HG03469 (cell line): ENCODE results near the gene GSX1.
"Not testable (repeated sequence)": the region's sequence is repeated elsewhere in the genome, so short reads cannot be mapped to it uniquely, and the experiment has no call there.

Source experiments
- ATAC-seq: cut with Tn5 transposase; IDR thresholded peaks from one replicate; pipeline ENCODE4 v1.9.1; 2021; ENCODE audit warnings: mild to moderate bottlenecking, moderate library complexity, moderate number of reproducible peaks; ENCODE audit not compliant: unreplicated experiment

GSX1 gene

DNA sequence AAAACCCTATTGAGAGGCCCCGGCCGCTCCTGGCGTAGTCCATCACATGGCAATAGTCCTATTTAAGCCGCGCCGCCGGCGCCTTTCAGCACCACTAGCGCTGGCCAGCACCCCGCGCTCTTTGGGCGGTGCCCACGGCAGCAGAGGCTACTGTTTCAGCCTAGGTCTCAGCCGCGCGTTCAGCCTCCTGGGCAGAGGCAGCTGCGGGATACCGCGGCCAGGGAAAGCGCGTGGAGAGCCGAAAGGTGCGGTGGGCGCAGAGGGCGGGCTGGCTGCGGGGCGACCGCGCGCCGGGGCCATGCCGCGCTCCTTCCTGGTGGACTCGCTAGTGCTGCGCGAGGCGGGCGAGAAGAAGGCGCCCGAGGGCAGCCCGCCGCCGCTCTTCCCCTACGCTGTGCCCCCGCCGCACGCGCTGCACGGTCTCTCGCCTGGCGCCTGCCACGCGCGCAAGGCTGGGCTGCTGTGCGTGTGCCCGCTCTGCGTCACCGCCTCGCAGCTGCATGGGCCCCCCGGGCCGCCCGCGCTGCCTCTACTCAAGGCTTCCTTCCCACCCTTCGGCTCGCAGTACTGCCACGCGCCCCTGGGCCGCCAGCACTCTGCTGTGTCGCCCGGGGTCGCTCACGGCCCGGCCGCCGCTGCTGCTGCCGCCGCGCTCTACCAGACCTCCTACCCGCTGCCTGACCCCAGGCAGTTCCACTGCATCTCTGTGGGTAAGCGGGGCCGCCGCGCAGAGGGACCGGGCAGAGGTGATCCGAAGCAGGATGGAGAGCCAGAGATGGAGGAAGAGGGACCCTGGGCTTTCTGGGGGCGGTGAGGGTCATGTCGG lies at the start of gene GSX1:
Gene GSX1, plus strand, starts transcription at position 91 of the 826 bp plus-strand sequence. Its CDS starts 208 bp downstream, at position 299.
- ATAC-seq, result no peak

DNA sequence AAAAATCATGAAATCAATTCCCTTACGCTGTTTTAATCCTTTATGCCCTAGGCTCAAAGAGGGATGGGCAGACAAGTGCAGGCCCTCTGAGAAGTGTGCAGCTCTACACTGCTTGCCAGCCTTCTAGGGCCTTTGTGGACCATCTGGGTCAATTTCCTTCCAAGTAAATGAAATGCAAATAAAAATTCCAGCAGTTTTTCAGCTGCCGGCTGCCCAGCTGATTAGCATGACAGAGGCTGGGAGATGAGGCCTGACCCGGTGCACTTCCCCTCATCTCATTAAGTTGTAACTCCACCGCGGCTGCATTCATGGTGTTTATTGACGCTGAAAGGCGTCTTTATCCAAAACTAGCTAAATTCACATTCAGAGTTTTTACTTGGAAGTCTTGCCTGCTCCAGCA lies 47.5 kb upstream of the GSX1 start:
- no peak for ATAC-seq

DNA sequence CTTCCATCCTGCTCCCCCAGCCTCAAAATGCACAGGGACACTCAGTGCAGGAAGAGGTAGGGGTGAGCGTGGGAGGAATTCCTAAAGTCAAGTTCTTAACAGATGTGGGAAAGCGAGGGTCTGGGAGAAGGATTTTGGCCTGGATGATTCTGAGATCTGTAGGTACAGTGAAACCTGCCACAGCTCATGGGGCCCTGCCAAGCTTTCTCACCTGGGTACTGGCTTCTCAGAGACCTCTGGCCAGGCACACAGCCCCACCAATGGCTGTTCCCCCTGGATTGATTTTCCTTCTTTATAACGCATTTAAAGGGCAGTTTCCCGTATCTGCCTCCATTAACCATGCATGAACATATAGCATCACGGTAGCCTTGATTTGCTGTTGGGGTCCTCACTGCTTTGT lies 47.0 kb upstream of the GSX1 start:
- no peak for ATAC-seq

DNA sequence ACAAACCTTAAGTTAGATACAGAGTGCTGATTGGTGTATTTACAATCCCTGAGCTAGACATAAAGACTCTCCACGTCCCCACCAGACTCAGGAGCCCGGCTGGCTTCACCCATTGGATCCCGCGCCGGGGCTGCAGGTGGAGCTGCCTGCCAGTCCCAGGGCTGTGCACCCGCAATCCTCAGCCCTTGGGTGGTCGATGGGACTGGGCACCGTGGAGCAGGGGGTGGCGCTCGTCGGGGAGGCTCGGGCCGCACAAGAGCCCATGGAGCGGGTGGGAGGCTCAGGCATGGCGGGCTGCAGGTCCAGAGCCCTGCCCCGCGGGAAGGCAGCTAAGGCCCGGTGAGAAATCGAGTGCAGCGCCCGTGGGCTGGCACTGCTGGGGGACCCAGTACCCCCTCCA lies 44.1 kb upstream of the GSX1 start:
- ATAC-seq, result not testable (repeated sequence)

DNA sequence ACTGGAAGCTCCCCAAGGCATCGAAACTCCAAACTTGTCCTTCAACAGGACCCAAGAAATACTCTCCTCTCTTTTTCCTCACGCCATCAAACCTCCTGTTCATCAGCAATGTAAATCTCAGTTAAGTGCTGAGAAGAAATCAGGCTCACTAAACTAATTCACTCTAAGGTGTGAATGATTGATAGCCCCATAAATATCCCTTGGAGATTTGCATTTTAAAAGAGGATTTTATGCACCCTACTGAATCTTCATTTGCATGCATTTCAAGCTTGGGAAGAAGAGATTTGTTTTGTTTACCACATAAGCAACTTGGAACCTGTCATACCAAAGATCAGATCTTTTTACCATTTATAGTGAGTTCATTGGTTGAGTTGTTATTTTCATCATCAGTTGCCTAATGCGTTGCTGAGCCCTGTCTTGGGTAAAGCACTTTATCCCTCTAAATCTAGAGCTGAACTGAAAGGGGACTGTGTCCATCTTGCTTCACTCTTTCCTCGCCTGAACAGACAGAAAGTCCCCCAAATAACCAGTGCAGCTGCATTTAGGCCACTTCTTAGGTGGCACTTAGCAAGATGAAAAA lies 40.2 kb upstream of the GSX1 start:
- no peak for ATAC-seq

DNA sequence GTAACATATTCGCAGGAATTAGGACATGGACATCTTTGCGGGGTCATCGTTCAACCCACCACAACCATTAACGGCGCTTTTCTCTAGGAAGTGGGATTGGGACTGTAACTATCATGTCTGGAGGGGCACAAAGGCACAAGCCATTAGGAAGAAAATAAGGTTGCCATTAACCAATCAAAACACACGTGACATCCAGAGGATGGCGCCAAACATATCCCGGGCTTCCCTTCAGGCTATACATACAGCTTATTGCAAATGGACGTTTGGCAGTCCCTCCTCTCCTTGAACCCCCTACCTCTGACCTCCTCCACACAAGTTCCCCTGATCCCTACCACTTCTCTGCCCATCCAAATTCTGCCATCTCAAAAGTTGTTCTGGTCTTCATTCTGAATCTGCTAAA lies 26.6 kb upstream of the GSX1 start:
- no peak for ATAC-seq

DNA sequence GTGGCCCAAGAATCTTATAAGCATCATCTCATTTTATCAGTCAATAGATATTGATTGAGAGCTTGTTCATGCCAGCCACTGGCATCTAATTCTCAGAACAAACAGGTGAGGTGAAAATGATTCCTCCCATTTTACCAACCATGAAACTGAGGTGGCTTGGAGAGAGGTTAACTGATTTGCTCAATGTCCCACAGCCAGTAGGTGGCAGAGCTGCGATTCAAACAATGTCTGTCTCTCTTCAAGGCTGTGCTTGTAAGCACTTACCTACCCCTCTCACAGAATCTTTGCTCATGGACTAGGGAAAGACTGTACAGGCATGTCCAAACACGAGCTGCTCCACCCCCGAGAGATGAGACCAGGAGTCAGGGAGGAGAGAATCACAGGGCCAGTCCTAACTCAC lies 21.5 kb upstream of the GSX1 start:
- ATAC-seq, result no peak

DNA sequence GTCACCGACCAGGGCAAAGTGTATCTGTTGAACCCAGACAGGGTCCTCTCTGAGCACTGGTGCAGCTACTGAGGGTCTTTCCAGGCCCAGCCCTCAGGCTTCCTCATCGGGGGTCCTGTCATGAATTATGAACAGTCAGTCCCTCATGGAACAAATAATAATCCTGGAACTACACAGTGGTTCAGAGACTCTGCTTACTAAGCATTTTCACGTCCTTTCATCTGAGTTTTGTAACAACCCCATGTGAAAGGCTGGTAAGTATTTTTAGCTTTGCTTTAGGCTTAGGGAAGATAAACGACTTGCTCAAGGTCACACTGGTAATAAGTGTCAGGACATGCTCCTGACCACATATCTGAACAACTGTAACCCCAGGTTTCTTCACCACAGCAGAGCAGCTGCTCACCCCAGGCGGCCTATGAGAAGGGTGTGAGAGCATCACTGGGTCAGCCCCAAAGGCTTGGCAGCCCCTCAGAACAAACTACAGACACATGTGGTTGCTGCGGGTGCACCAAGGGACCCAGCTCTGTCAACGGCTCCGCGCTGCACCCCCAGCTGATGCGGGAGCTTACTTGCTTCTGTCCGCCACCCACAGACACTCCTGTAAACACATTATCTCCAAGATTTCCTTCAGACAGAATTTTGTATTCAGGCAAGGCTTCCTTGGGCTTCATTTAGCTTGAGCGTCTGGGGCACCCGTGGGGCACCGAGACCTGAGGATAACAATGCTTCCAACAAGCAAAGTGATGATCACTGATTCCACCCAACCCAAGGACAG lies 19.4 kb upstream of the GSX1 start:
- no peak for ATAC-seq

DNA sequence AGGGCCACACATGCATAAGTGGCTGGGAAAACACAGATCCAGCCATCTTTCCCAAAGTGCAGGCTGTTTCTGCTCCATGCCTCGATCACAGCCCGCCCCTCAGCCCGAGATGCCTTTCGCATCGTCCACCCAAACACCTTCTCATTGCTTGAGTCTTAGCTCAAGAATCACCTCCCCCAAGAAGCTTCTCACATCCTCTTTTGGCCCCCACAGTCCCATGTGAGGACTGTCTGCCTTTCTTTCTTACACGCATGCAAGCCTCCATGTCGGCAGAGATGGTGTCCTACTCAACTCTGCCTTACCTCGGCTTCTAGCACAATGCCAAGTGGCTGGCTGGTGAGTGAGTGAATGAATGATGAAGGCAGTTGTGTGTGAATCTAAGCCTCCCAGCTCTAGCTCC lies 18.1 kb upstream of the GSX1 start:
- peak; percentile 42 for ATAC-seq

DNA sequence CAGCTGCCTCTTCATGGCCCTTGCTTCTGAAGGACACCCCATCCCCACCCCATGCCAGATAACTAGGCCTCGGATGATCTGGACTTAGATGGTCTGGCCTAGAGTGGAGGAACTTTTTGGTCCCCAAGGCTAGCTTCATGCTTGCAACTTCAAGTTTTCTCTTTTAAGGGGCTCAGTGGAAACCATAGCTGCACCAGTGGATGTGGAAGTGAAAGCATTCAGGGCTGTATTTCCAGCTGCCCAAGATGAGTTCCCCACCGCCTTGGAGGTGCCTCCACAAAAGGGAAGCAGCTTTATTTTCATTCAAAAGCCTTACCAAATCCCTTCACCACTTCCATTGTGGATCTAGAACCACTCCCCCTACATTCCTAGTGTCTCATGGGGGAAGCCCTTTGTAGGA lies 17.6 kb upstream of the GSX1 start:
- no peak for ATAC-seq

DNA sequence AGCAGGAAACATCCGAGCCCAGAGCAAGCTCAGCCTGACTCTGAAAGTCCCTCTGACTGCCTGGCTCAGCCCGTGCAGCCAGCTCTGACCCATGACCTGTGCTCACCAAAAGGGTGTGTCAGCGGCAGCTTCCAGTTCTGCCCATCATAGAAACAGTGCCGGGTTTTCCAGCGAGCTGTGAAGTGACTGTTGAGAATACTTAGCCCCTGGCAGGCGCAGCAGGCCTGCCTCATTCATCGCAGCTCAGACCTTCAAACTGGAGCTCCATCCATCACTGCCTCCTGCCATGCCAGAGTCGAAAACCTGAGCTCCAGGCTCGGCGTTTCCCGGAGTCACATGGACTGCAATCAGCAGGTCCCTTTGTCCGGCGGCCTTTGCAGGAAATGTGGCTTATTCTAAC lies 16.3 kb upstream of the GSX1 start:
- no peak for ATAC-seq

DNA sequence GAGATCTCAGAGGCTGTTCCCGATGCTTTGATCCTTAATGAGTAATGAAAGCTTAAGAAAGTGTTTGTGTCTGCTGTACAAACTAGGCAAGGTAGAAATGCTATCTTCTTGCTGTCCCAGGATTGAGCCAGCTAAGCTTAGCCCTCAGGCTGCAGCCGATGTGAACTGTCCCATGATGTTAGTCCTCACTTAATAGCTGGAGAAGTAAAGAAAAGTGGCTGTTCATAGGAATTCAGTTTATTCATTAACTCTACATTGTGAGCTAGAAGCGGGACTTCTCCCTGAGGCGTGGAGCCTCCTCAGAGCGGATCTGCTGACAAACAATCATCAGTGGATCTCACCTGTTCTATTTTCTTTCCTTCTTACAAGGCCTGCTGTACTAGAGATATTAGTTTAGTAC lies 10.1 kb upstream of the GSX1 start:
- no peak for ATAC-seq

DNA sequence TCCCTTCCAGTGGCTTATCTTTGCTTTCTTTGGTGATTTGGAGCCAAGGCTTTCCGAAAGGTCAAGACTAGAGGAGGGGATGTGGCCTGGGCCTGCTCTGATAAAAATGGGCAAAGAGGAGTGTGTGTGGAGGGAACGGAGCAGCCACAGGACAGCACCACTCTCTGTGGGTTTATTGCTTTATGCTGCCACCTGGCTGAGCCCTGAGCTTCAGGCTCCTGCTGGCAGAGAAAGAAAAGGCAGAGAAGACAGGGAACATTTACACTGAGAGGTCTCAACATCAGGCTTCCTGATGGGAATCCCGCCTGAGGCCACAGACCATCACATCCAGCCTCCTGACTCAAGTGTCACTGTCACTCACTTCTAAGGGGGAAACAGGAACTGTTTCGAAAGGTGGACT lies 9.2 kb upstream of the GSX1 start:
- ATAC-seq, result no peak

DNA sequence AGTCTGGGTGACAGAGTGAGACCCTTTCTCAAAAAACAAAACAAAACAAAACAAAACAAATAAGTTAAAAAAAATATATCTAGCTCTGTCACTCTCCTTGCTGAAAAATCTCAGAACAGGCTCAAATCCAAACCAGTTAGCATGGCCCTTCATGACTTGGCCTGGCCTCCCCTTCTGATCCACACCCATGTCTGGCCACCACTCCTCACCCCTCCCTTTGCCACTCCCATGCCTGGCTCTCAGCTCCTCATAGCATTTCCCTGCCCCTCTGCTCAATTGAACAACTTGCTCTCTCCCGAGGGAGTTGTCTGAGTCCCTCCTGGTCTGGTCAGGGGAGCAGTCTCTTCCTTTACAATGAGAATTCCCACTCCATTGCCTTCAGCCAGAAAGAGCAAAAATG lies 4.0 kb upstream of the GSX1 start:
- no peak for ATAC-seq

DNA sequence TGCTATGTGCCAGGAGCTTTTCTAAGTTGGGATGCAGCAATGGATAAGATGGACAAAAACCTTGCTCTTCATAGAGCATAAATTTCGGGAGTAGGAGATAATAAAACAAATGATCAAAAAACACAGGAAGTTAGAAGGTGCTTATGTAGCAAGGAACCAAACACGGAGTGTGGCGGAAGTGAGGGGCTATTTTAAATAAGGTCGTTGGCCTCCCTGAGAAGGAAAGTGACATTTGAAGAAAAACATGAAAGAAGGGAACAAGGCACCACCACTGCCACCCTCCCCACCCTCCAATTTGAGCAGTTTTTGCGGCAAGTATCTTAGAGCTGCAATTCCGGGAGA lies 3.2 kb upstream of the GSX1 start:
- ATAC-seq, result no peak

DNA sequence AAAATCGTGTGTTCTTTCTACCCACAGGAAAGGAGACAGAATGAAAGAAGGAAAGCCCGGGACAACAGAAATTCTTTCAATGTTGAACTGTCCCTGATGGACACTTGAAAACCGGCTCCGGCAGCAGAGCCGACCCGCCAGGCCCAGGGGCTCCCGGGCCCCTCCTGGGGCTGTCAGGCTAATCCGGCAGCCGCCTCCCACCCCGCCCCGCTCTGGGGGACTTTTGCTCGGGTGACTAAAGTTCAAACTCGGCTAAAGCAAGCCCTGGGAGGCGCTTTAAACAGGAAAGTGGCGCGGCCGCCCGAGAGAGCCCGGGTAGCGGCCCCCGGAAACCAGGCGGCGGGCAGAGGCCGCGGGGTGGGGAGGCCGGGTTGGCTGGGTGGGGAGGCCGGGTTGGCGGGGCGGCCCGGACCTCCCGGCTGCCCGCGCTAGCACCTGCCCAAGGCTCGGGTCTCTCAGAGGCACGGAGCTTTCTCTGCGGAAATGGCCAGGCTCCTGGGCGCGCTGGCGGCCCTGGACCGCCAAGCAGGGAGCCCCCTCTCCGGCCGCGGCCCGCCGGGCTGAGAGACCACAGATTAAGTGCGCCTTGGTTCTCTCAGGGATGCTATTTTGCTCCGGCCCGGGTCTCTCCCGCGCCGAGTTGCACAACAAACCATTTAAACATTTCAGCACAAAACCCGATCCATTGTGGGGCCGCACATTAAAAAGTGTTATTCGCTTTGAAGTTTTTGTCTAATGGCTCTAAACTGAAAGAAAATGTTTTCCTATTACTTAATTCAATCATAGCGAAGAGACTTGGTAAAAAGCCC lies 2.6 kb upstream of the GSX1 start:
- ATAC-seq, result no peak

DNA sequence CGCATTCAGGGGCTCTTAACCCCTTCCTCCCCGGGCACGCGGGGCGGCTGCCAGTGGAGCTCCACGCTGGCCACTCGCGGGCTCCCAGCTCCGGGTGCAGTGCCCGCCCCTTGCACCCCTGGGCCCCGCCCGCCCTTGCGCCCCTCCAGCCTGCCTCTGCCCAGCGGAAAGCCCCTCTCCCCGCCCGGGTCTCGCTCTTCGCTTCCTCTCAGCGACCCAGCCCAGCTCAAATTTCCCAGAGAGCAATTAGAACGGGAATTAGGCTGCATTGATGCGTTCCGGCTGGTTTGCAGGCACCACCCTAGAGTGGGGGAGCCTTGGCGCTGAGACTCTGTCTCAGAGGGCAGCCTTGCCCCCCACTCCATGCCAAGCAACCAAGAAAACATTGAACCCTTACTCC lies 1.8 kb upstream of the GSX1 start:
- ATAC-seq, result no peak

DNA sequence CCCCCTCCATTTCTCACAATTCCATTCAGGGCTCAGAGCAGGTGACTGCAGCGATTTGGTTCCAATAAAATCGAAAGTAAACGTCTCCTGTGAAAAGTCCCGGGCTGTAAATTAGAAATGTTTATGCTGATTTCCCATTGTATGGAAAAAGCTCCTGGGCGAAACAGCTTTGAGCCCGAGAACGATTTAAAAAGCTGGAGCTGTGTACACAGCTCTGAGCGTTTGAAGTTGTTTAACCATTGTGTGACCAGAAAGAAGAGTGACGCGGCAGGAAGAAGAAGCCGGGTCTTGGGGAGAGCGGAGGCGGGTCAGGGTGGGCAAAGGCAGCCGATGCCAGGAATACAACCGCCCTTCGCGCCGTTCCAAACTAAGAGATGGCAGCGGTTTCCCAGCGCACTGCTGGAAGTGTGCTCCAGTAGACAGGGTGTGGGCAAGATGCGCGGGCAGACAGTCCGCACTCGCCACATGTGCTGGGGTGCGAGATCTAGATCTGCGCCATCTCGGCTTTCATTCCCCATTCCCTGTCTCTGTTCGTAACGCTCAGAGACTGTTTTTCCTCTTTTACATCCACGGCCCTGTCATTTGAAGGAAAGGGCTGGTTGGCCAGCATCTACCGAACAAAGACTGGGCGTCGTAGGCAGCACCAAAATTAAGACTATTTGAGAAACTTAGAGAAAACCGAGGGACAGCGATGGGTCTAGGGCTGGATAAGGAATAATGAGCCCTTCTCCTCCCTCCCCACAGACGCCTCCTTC lies 960 bp upstream of the GSX1 start:
- no peak for ATAC-seq

DNA sequence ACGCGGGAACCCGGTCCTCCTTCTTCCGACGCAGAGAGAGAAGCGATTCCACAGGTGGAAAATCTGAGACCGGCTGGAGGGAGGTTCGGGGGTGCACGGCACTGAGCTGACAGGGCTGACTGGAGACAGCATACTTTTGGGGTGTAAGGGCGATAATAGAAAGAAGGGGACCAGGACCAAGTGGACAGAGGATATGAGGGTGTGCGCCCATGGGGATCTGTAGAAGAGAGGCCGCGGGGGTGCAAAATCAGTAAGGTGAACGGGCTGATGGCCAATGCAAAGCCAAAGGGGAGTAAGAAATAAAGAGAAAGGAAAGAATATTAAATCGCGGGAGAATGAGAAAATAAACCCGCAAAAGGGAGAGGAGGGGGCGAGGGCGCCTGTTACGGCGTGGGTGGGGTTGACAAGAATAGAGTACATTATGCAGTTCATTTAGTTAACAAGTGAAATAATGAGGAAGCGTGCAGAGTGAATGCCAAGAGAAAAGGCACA lies 336 bp upstream of the GSX1 start:
- ATAC-seq, result no peak
